Neutrophil (primary cell): ENCODE data around the gene CCDC24.

Experiments
- H3K27ac ChIP-seq: fragments of 200-600 bp; sonication (generic); 2 replicates; pipeline ENCODE4 v1.5.1; 2016; ENCODE audit warnings: mild to moderate bottlenecking, moderate library complexity
- H3K27me3 ChIP-seq: fragments of 200-600 bp; sonication (generic); 2 replicates; pipeline ENCODE4 v1.6.0; 2016; ENCODE audit warnings: mild to moderate bottlenecking
- H3K36me3 ChIP-seq: fragments of 200-600 bp; sonication (generic); 2 replicates; pipeline ENCODE4 v1.5.1; 2017
- H3K4me1 ChIP-seq, 2 experiments: fragments of 200-600 bp in 1 of 2; sonication (generic) in 1 of 2; 1 replicate in 1 of 2; 2 replicates in 1 of 2; pipeline versions ENCODE4 v1.5.1 to v1.6.1; 2013 to 2016; ENCODE audit warnings: low read depth in 1 of 2, low read length in 1 of 2, mild to moderate bottlenecking in 1 of 2, moderate library complexity in 1 of 2; ENCODE audit not compliant: control insufficient read depth in 1 of 2, insufficient read depth in 1 of 2
- H3K4me3 ChIP-seq, 2 experiments: fragments of 200-600 bp in 1 of 2; sonication (generic) in 1 of 2; 1 replicate in 1 of 2; 2 replicates in 1 of 2; pipeline ENCODE4 v1.5.1; 2013 to 2016; ENCODE audit warnings: low read depth in 1 of 2, low read length in 1 of 2, mild to moderate bottlenecking in 1 of 2, moderate library complexity in 1 of 2
- H3K9me3 ChIP-seq: fragments of 200-600 bp; sonication (generic); 2 replicates; pipeline ENCODE4 v1.5.1; 2016
- CTCF ChIP-seq: fragments of 200-600 bp; sonication (generic); IDR thresholded peaks from 2 replicates; pipeline ENCODE4 v1.5.1; 2016; ENCODE audit warnings: antibody characterized with exemption

The CCDC24 gene

GRCh38 chr1:44014365-44015104, 23.1 kb downstream of the CCDC24 start:
- peaks cover 7% of the 10 kb centered on the region for H3K27me3 ChIP-seq
- TF ChIP-seq CTCF, result no peak
- H3K27ac ChIP-seq, result no peak overlapping the region
- H3K4me3 ChIP-seq, result no peak overlapping the region
- H3K9me3 ChIP-seq, result no peaks in the 10 kb centered on the region
- H3K4me1 ChIP-seq, result no peaks in the 10 kb centered on the region
- no peaks in the 10 kb centered on the region for H3K36me3 ChIP-seq

GRCh38 chr1:44015206-44015605, 23.8 kb downstream of the CCDC24 start:
- Histone ChIP-seq H3K27ac (no peak overlapping the region), H3K4me3 (no peak overlapping the region), H3K9me3 (no peaks in the 10 kb centered on the region), H3K4me1 (no peaks in the 10 kb centered on the region), H3K27me3 (peaks cover 7% of the 10 kb centered on the region), H3K36me3 (no peaks in the 10 kb centered on the region)
- no peak for TF ChIP-seq CTCF

- H3K4me3 ChIP-seq, result no peak overlapping the region
These were observed 24.9 kb downstream of the CCDC24 start for GRCh38 chr1:44016041-44016889.

GRCh38 chr1:44016890-44017400, 25.5 kb downstream of the CCDC24 start:
- TF ChIP-seq CTCF, result no peak
- Histone ChIP-seq H3K27me3 (peaks cover 7% of the 10 kb centered on the region), H3K4me3 (no peak overlapping the region), H3K27ac (no peak overlapping the region), H3K36me3 (no peaks in the 10 kb centered on the region), H3K9me3 (no peaks in the 10 kb centered on the region), H3K4me1 (no peaks in the 10 kb centered on the region)

More at GRCh38 chr1:44016041-44016889, 24.9 kb downstream of the CCDC24 start:
- no peaks in the 10 kb centered on the region for H3K9me3 ChIP-seq
- H3K27me3 ChIP-seq, result peaks cover 7% of the 10 kb centered on the region
- no peaks in the 10 kb centered on the region for H3K4me1 ChIP-seq
- H3K27ac ChIP-seq, result no peak overlapping the region
- no peaks in the 10 kb centered on the region for H3K36me3 ChIP-seq
- TF ChIP-seq CTCF, result no peak

- TF ChIP-seq CTCF, result no peak
- Histone ChIP-seq H3K4me3 (no peak overlapping the region), H3K36me3 (no peaks in the 10 kb centered on the region), H3K9me3 (no peaks in the 10 kb centered on the region), H3K27ac (no peak overlapping the region), H3K4me1 (no peaks in the 10 kb centered on the region), H3K27me3 (no peaks in the 10 kb centered on the region)
These were observed 28.1 kb downstream of the CCDC24 start for GRCh38 chr1:44019466-44019948.
